Calu3 (cell line): ENCODE data around the gene STAG1. TPM values are rescaled to one million over a fixed set of nuclear protein-coding genes. Genes with fewer than 3 reads are reported as not detected.
A peak's percentile ranks its signal among the peaks of the same experiment; 100 is the strongest.

ENCODE experiments used
- BruUV-seq: library from RNA; stranded (reverse); fragments of 400-500 nt; replicated peaks from 2 replicates; lab custom pipeline; 2021; lab: Mats Ljungman, UMichigan
- CTCF ChIA-PET: fragments of 300-600 bp; sonication (Branson Sonifier 250); formaldehyde crosslinking; loops from one replicate; lab custom pipeline; 2022; ENCODE audit warnings: antibody characterized with exemption; lab: Charles Lee
- DNase-seq: peaks from one replicate; pipeline ENCODE4 v3.0.0; 2022
- H3K27ac Mint-ChIP-seq: one replicate; pipeline ENCODE4 v1.8.0; 2022; ENCODE audit warnings: mixed read lengths; ENCODE audit not compliant: unreplicated experiment
- H3K27me3 Mint-ChIP-seq: one replicate; pipeline ENCODE4 v1.8.0; 2022; ENCODE audit warnings: mixed read lengths; ENCODE audit not compliant: unreplicated experiment
- H3K36me3 Mint-ChIP-seq: one replicate; pipeline ENCODE4 v1.8.0; 2022; ENCODE audit warnings: mild to moderate bottlenecking, moderate library complexity, mixed read lengths; ENCODE audit not compliant: insufficient read depth, unreplicated experiment
- H3K4me1 Mint-ChIP-seq: one replicate; pipeline ENCODE4 v1.8.0; 2022; ENCODE audit warnings: mild to moderate bottlenecking, low read depth, mixed read lengths; ENCODE audit not compliant: unreplicated experiment
- H3K4me3 Mint-ChIP-seq: one replicate; pipeline ENCODE4 v1.8.0; 2022; ENCODE audit warnings: mild to moderate bottlenecking, low read depth, moderate library complexity, mixed read lengths; ENCODE audit not compliant: unreplicated experiment
- H3K9me3 Mint-ChIP-seq: one replicate; pipeline ENCODE4 v1.8.0; 2022; ENCODE audit warnings: low read depth, mixed read lengths; ENCODE audit not compliant: unreplicated experiment
- CTCF ChIP-seq: fragments of 200-600 bp; IDR thresholded peaks from one replicate; pipeline ENCODE4 v1.8.0; 2022; ENCODE audit warnings: antibody characterized with exemption; ENCODE audit not compliant: unreplicated experiment
- intact Hi-C: fragments of 100-400 bp; cut with micrococcal nuclease; formaldehyde crosslinking; loops from one replicate; pipeline ENCODE4 v1.10.0; 2022; ENCODE audit not compliant: unreplicated experiment
- total RNA-seq: library from RNA; stranded (reverse); gene quantifications from 2 replicates; pipeline ENCODE4 v1.2.3, GENCODE V29; 2022

STAG1 gene
- total RNA-seq, 1 experiment from 2014 or later = 39.3 TPM

- Mint-ChIP-seq H3K27me3 (no peaks in the 10 kb centered on the region), H3K9me3 (no peaks in the 10 kb centered on the region), H3K4me1 (peaks cover 31% of the 10 kb centered on the region), H3K36me3 (no peaks in the 10 kb centered on the region), H3K4me3 (no peak overlapping the region), H3K27ac (peak overlapping the region; percentile 40)
- TF ChIP-seq CTCF = peak; percentile 36
- CTCF ChIA-PET = interaction anchor here (0.5 to 6.7 kb wide), 11 partner anchors 8 to 468 kb away, joined by 3 to 170 read pairs (median 4); partner anchors contain the start of gene STAG1
- BruUV-seq = no TSS peak
- DNase-seq = peak; percentile 19
- intact Hi-C loops = loop anchor here (1.0 to 10.0 kb wide), 10 partner anchors 79 to 469 kb away; partner anchors contain the start of genes NCK1, SLC35G2 and STAG1
Observed at GRCh38 chr3:136545664-136546268, 206.4 kb downstream of the STAG1 start.

- DNase-seq = no peak
- no peak overlapping the region for H3K4me3 Mint-ChIP-seq
- CTCF ChIA-PET = interaction anchor here (0.5 to 6.7 kb wide), 5 partner anchors 58 to 1415 kb away, joined by 3 to 170 read pairs (median 3); partner anchors contain the start of gene STAG1
- no peaks in the 10 kb centered on the region for H3K9me3 Mint-ChIP-seq
- no peaks in the 10 kb centered on the region for H3K27me3 Mint-ChIP-seq
- TF ChIP-seq CTCF = no peak
- intact Hi-C loops = loop anchor here (10.0 kb wide), 1 partner anchor 270 kb away; the partner anchor contains the start of gene SLC35G2
- no peaks in the 10 kb centered on the region for H3K36me3 Mint-ChIP-seq
- H3K4me1 Mint-ChIP-seq = peaks cover 31% of the 10 kb centered on the region
- BruUV-seq = no TSS peak
- no peak overlapping the region for H3K27ac Mint-ChIP-seq
Observed at GRCh38 chr3:136544532-136544931, 207.6 kb downstream of the STAG1 start.

- no peak for DNase-seq
- H3K27me3 Mint-ChIP-seq = no peaks in the 10 kb centered on the region
- H3K4me1 Mint-ChIP-seq = peaks cover 26% of the 10 kb centered on the region
- no TSS peak for BruUV-seq
- no peak overlapping the region for H3K4me3 Mint-ChIP-seq
- CTCF ChIA-PET = interaction anchor here (0.6 to 6.7 kb wide), 2 partner anchors 195 to 209 kb away, joined by 4 to 170 read pairs; partner anchors contain the start of gene STAG1
- H3K36me3 Mint-ChIP-seq = no peaks in the 10 kb centered on the region
- H3K9me3 Mint-ChIP-seq = no peaks in the 10 kb centered on the region
- no peak overlapping the region for H3K27ac Mint-ChIP-seq
- no peak for TF ChIP-seq CTCF
- intact Hi-C loops = loop anchor here (10.0 kb wide), 1 partner anchor 271 kb away; the partner anchor contains the start of gene SLC35G2
Observed at GRCh38 chr3:136543385-136543784, 208.8 kb downstream of the STAG1 start.

- Mint-ChIP-seq H3K36me3 (no peaks in the 10 kb centered on the region), H3K9me3 (peaks cover 6% of the 10 kb centered on the region), H3K4me3 (no peak overlapping the region), H3K4me1 (no peaks in the 10 kb centered on the region), H3K27me3 (no peaks in the 10 kb centered on the region), H3K27ac (no peak overlapping the region)
- CTCF ChIA-PET = no interaction called here
- no peak for DNase-seq
- no peak for TF ChIP-seq CTCF
- BruUV-seq = no TSS peak
- intact Hi-C loops = no loop called here
Observed at GRCh38 chr3:136535906-136536305, 216.3 kb downstream of the STAG1 start.
